Fibroblast of skin of back (primary cell): ENCODE measurements around the gene TMEM147.

ENCODE experiments used
- DNase-seq: peaks from one replicate; pipeline ENCODE4 v3.0.0-alpha.2; 2013

Gene TMEM147

DNA sequence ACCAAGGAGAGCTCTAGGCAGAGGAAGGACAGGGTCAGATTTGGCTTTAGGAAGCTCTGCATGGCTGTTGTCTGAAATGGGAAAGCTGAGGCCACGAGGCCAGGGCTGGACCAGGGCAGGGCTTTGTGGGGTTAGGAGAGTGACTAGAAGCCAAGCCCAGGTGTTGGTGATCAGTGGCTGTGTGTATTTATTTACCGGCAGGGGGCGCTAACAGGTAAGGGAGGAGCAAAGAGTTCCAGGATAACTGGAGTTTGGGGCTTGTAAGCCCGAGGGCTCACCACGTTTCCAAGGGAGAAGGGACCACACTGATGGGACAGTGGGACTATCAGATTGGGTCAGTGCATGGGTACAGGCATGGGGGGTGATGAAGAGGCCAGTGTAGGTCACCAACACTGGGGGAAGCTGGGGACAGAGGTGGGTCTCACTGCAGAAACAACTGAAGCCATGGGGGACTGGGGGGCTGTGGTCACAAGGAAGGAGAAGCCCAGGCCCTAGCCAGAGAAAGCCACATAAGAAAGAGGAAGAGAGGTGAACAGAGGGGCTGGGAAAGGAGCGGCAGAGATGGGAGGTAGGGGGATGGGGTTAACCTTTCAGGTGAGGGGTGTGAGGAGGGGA lies 3.9 kb downstream of the TMEM147 start:
- DNase-seq = peak; percentile 63

DNA sequence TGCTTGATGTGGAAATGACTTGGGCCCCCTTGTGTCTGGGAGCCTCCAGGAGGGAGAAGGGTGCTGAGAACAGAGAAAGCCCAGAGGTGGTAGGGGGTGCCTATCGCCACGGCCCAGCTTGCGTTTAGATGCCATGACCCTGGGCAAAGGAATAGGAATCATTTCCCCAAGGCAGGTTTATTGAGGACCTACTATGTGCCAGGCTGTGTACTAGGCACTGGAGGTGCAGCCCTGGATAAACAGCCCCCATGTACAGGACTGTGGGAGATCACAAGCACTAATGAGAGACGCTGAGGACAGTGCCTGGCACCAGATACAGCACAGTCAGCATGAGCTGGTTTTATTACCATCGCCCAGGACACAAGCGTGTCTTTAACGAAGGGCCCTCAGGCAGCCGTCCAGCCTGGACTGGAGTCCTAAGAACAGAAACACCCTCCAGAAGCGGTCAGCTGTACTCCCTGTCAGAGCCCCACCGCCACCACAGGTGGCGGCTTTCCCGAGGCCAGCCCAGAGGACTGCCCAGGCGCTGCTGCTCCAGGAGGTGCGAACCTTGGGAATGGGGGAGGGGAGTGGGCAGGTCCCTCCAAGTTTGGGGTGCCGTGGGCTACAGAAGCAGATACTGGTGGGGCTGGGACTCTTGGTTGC lies 4.6 kb downstream of the TMEM147 start:
- DNase-seq = no peak

DNA sequence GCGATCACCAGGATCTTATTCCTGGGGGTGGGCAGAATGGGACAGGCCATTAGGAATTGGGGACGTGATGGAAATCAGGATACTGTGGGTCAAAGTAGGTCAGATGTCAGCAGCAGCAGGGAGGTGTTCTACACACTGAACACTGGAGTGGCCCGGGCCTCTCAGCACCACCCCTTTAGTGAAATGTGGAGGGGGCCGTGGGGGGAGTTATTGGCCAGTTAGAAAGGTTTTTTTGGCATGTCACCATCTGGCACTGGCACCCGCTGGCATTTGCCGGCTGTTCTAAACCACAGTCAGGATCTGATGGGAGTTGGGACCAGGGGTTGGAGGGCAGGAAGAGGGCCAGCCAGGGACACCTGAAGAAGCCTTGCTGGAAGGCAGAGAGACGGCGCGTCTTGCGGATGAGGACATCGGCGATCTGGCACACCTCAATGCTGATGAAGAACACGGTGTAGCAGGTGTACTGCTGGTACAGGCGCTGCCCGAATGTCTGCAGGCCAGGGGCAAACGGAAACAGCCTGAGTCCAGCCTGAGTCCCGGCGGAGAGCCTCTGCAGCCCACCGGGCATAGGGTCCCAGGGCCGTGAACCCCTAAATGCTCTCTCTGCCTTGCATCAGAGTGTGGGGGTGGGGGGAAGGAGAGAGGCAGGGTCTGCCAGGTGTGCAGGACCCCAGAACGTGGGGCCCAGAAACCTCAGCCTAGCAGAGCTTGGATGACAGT lies 5.8 kb downstream of the TMEM147 start:
- DNase-seq = no peak

DNA sequence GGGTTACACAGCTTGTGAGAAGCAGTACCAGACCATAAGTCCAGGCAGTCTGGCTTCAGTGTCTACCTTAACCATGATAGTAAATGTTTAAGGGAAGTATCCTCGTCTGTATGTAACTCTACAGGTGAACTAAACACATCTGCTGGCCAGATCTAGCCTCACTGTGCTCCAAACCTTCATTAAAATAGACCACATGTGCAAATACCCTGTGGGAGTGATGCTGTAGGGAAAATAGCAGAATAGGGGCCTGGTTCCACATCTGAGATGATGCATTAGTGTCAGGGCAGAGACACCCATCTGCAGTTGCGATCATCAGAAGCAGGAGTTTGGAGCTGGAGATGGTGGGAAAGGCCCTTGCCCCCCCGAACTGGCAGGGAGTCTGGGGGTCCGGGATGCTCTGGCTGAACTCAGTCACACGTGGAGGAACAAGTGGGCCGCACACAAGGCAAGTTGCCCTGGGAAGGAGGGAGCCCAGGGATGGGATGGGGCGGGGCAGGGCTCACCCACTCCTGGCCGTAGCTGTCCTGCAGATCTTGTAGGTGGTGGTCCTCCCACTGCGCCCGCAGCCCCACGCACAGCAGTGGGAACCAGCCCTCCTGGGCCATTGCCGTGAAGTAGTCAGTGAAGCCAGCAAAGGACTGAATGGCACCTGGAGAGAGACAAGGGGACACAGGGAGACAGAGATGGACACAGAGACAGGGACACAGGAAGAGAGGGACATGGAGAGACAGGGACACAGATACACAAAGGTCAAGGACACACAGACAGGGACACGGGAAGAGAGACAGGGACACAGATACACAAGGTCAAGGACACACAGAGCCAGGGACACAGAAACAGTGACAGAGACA lies 7.3 kb downstream of the TMEM147 start:
- no peak for DNase-seq

DNA sequence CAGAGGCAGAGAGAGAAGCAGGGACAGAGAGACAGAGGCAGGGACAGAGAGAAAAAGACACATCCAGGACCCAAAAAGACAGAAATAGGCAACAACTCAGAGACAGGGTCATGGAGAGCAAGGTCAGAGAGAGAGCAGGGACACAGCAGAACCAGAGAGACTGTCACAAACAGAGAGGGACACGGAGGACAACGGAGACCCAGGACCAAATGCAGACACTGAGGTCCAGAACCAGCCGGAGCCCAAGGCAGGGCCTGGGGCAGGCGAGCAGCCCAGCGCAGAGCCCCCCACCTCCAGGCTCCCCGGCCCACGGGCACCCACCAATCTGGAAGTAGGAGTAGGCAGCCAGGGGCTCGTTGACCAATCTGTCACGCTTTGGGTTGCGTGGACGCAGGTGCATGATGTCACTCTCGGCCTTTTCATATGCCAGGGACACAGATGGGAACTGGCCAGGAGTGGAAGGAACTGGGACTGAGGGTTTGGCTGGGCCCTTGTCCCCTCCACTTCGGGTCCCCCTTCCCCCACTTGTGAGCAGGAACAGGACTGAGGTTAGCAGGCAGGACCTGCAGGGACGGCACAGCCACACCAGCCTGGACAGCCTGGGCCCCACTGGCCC lies 8.1 kb downstream of the TMEM147 start:
- DNase-seq = no peak

DNA sequence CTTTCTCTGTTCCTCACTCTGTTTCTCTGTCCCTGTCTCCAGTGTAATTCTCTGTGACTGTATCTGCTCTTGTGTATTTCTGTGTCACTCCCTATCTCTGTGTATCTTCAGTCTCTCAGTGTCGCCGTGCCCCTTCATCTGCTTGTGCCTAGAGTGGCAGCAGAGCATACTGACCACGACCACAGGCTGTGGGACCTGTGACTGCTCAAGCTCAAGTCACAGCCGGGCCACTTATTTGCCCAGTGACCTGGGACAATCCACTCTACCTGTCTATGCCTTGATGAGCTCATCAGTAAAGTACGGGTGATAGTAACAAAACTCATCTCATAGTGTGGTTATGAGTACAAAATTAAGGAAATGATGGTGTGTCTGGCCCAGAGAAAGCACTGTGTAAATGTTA lies 8.7 kb downstream of the TMEM147 start:
- DNase-seq = no peak

DNA sequence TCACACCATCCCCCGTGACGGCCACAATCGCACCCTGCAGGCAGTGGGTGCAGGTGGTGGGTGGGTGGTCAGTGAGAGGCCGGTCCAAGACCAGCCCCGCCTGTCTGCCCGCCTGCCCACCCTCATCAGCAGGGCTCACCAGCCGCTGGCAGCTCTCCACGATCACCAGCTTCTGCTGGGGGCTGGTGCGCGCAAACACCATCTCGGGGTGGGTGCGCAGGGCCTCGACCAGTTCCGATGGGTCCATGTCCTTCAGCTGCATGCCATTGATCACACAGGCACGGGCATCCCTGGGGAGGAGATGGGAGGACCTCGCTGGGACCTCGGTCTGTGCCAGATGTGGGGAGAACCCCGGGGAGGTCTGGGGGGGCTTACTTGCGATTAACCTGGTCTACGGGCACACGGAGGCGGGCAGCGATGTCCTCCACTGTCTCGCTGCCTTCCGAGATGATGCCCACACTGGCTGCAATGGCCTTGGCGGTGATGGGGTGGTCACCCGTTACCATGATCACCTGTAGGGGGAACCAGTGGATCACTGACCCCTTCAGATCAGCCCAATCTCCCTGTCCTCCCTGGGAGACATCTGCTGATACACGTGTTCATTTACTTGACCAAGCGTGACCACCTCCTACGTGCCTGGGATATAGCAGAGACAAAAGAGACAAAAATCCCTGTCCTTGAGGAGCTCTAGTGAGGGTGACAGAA lies 10.0 kb downstream of the TMEM147 start:
- DNase-seq = peak; percentile 38

DNA sequence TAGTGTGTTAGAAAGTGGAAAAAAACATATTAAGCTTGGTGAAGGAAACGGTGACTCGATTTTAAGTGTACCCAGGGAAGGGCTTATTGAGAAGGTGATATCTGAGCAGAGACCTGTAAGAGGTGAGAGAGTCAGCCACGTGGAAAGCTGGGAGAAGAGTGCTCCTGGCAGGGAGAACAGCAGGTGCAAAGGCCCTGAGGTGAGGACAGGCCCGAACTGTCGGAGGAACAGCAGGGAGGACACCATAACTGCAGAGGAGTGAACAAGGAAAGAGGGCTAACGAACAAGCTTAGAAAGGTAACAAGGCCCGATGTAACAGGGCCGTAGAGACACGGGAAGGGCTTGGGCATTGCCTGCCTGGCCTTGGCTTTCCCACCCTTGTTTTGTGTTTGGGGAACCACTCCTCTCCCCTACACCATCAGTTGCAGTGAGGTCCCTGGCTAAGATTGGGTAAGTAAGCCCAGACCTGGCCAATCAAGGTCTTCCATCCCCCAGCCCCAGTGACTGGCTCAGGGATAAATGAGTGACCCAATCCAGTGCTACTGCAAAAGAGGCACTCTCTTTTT lies 10.7 kb downstream of the TMEM147 start:
- DNase-seq = no peak

DNA sequence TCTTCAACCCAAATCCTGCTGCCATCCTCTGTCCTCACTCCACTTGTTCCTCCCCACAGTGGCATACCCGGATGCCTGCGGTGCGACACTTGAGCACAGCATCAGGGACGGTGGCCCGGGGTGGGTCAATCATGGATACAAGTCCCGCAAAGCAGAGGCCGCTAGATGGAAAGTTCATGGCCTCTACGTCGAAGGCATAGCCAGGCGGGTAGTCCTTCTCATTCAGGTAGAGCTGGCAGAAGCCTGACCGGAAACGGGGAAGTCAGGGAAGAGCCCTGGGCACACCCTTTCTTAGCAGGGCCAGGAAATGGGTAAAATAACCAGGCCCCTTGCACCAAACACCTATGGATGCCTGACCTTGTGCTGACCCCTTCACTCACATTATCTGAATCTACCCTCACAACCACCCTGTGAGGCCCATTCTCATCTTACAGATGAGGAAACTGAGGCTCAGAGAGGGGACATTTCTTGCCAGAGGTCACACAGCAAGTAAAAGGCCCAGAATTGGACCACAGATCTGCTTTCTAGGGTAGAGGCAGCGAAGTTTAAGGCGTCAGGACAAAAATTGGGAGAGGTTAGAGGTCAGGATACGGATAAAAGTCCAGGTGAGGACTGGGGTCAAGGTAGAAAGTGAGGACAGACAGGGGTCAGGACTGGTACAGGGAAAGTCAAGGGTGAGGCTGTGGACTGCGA lies 11.6 kb downstream of the TMEM147 start:
- no peak for DNase-seq

DNA sequence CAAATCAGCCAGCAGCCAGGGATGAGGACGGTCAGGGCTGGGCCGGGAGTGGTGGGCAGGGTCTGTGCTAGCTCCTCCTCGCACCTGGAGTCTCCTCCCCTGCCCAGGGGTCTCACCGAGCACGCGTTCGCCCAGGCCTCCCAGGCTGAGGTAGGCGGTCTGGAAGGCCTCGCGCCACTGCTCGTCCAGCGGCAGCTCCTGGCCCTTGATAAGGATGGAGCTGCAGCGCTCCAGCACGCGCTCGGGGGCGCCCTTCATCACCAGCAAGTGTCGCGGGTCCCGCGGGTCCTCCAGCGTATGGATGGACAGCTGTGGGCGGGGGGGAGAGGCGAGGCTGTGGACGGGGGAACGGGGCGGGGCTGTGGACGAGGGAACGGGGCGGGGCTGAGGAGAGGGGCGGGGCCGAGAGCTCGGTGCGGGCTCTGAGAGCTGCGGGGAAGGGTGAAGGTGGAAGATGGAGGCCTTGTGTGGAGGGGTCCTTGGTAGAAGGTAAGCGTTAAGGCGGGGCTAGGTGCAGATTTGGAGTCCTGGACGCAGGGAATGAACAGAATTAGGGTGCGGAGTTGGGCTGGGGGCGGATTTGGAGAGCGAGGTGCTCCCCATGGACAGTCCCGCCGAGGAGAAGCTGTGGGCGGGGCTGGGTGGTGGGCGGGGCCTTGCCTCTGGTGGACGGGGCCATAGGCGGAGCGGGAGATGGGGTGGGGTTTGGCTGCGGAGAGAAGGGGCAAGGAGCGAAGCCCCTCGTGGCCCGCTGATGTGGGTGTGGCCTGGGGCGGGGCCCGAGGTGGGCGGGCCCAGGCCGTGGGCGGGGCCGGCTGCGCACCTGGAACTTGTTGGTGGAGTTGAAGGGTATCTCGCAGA lies 12.3 kb downstream of the TMEM147 start:
- peak; percentile 56 for DNase-seq

DNA sequence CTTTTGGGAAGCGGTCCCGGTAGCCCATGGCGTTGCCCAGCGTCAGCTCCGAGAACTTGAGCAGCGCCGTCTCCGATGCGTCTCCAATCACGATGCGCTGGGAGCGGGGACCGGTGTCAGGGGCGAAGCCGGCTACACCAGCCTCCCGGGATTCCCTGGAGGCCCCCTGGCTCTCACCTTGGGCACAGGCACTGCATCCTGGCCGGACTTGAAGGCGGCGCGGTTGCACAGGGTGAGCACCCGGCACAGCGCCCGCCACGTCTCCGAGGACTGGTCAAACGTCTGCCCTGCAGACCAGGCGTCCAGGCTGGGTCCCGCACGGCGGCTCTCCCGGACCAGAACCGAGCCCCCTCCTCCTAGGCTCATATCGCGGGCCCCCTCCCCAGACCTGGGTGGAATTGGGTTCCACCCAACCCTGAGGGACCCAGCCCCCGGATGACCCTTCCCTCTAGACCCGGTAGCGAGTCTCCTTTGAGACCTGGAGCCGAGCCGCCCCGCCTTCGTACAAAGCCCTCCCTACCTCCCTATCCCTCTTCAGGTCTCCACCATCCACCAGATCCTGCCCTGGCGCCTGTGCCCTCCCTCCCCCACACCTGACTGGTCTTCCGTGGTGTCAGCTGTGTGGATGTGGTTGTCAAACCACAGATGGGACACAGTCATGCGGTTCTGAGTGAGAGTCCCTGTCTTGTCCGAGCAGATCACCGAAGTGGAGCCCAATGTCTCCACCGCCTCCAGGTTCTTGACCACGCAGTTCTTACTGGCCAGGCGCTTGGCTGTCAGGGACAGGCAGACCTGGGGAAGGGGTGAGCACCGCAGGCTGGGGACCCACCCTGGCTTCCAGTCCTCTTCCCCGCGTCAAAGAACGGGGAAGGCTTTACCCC lies 13.2 kb downstream of the TMEM147 start:
- no peak for DNase-seq

DNA sequence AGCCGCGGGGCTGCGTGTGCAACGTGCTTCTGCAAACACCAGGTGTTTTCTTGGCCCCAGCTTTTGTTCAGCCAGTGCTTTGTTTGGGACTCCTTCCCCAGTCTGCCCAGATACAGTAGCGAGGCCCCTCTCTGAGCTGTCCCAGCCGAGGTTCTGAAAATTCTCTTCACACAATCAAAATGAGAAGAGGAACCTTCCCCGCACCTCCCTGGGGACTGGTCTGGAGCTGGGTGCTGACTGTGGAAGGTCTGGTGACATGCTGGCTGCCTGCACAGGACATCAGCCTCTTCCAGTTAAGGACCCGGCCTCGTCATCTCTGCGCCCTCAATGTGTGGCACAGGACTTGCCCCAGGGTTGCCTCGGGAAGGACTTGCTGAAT lies 13.8 kb downstream of the TMEM147 start:
- no peak for DNase-seq

DNA sequence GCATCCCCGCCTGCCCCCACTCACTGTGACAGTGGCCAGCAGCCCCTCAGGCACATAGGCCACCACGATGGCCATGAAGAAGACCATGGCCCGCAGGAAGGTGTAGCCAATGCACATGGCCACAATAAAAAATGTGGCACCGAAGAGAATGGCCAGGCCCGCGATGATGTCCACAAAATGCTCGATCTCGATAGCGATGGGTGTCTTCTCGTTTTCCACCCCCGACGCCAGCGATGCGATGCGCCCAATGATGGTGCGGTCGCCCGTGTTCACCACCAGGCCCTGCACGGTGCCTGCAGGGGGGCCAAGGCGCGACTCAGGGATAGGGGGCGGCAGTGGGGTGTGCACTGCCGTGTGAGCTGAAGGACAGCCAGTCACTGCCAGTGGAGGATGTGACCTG lies 14.4 kb downstream of the TMEM147 start:
- DNase-seq = no peak

DNA sequence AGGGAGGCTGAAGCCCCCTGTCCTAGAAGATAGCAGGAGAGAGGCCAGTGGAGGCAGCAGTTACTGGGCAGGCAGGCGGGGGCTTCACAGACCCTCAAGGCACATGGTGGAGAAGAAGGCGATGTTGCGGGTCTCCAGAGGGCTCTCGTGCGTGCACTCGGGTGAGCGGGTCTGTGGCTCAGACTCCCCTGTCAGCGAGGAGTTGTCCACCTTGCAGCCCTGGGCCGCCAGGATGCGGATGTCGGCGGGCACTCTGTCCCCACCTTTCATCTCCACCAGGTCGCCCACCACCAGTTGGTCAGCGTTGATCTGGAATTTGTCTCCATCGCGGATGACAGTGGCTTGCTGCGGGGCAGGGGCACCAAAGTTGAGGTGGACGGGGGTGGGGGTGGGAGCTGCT lies 14.8 kb downstream of the TMEM147 start:
- no peak for DNase-seq

DNA sequence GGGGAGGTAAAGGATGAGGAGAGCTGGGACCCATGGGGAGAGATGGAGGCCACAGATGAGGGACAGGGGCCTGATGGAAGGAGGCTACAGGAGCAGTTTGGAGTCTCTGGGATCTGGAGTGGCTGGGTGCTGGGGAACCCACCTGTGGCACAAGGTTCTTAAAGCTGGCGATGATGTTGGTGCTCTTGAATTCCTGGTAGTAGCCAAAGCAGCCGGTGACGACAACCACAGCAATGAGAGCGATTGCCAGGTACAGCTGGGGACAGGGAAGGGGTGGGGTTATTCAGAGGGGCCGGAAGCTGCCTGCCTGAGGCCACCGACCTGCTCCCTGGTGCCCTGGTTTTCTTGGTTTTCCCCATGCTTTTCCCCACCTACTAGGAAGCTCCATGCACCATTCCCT lies 15.3 kb downstream of the TMEM147 start:
- no peak for DNase-seq

DNA sequence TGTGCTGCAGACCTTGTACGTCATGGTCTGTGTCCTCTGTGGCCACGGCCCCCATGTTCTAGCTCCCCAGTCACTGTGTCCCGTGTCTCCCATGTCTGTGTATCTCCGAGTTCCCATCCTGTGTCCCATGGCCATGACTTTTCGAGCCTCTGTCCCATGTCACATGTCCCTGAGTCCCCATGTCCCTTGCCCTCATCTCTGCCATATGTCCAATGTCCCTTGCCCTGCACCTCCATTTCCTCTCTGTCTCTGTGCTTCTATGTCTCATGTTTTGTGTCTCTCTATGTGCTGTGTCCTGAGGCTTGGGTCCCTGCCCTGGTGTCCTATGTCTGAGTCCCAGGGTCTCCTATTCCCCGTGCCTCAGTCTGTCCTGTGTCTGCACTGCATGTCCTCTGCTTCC lies 16.0 kb downstream of the TMEM147 start:
- no peak for DNase-seq

DNA sequence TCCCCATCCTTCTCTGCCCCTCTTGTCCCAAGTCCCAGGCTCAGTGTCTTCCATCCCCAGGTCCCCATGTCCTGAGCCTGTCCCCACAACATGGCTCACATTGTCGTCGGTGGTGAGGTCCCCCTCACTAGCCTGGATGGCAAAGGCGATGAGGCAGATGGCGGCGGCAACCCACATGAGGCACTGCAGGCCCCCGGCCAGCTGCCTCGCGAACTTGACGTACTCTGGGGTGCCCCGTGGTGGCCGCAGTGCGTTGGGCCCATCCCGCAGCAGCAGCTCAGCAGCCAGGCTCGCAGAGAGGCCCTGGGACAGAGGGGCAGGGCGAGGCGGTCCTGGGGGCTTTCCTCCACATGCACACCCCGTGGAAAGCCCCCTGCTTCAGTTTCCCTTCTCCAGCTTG lies 16.9 kb downstream of the TMEM147 start:
- no peak for DNase-seq

DNA sequence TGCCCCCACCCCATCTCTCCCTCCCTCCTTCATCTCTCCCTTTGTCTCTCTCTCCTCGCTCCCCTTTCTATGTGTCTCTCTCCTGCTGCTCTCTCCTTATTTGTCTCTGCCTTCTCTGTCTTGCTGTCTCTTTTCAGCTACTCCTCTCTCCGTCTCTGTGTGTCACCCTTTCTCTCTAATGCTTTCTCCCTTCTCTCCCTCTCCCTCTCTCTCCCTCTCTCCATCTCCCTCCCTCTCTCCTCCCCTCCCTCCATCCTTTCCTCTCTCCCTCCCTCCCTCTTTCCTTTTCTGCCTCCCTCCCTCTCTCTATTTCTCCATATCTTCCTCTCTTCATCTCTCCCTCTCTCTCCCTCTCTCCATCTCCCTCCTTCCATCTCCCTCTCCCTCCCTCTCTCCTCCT lies 17.4 kb downstream of the TMEM147 start:
- no peak for DNase-seq

DNA sequence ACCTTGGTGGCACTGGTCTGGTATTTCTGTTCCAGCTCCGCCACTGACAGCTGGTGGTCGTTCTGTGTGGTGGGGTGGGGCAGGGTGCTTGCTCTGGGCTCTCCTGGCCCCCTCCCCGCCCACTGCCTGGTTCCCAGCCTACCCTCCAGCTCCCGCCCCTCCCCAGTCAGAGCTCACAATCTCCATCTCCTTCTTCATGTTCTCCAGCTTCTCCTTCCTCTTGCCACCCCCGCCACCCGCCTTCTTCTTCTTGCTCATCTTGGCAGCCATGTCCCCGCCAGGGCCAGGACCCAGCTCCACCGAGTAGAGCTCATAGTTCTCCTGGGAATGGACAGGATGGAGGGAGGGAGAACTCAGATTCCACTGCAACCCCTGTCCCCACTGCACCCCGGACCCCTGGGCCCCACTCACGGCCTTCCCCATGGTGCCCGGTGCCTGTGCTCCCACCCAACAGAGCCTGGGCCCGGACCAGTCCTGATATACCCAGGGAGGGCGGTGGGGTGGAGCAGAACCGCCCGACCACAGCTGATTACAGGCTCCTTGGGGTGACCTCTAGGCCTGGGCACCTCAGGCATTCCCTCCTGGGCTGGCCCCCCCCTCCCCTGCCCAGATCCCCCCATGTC lies 17.9 kb downstream of the TMEM147 start, which contains the start of gene ATP4A:
Gene ATP4A (minus strand): TSS at position 452 of the 623 bp plus-strand sequence. CDS start 29 bp downstream, at position 423.
- DNase-seq = no peak
